ENCODE measurements around the gene ZNF488.

The ZNF488 gene

DNA sequence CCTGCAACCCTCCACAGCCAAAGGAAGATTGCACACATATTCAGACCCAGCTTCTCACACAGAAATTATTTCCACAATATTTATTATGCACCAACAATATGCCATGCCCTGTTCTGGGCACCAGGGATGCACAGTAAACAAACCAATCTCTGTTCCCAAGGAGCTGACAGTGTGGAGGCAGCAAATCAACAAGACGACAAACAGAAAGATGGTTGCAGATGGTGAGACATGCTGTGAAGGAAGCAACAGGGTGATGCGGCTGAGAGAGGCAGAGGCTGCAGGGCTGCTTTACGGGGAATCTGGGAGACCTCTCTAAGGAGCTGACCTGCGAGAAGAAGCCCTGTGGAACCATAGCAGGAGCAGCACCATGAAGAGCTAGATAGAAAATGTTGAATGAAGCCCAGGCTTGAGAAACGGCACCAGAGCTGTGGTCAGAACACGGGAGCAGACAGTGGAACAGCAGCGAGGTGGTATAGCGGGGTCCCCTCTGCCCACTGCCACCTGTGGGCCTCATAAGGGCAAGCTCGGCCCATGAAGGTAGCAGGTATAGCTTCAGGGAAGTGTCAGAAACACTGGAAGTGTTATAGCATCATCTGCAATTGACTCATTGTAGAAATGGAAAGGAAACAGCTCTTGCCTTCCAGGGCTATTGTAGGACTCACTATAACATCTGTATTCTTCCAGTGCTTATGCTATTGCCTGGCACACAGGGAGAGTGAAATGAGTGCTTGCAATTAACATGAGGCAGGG lies 18.5 kb downstream of the ZNF488 start:
- no peak overlapping the region for H3K4me3 ChIP-seq (replicated peaks; ENCODE audit: low read depth, low read length)
- TF ChIP-seq CTCF (IDR thresholded peaks at IDR 0.05; ENCODE audit: low read length, missing control alignments): no peak
- no peak for DNase-seq (ENCODE audit: low read depth)

- TF ChIP-seq CTCF (IDR thresholded peaks at IDR 0.05; ENCODE audit: low read length, missing control alignments): no peak
- H3K4me3 ChIP-seq (replicated peaks; ENCODE audit: low read depth, low read length): no peak overlapping the region
- DNase-seq (ENCODE audit: low read depth): no peak
Observed at GRCh38 chr10:47364911-47365310, 19.2 kb downstream of the ZNF488 start.

GRCh38 chr10:47364366-47364765 lies 19.7 kb downstream of the ZNF488 start:
- H3K4me3 ChIP-seq (replicated peaks; ENCODE audit: low read depth, low read length): no peak overlapping the region
- no peak for DNase-seq (ENCODE audit: low read depth)

DNA sequence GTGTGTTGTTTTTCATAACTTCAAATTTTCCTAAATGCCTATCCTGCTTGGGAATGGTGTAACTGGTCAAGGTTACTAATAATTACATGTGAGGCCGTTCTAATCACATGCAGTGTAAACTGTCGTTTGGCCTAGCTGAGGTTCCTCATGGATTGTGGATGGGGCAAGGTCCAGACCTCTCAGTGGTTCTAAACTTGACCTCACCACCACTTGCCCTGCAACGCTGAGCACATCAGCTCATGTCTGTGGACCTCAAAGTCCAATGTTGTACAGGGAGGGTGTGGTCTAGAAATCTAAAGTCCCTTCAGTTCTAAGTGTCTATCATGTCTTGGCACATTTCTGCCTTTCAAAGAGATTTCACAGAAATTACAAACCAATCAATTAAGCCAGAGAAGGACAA lies 20.3 kb downstream of the ZNF488 start:
- no peak overlapping the region for H3K4me3 ChIP-seq (replicated peaks; ENCODE audit: low read depth, low read length)
- DNase-seq (ENCODE audit: low read depth): no peak
- TF ChIP-seq CTCF (IDR thresholded peaks at IDR 0.05; ENCODE audit: low read length, missing control alignments): no peak

More at GRCh38 chr10:47364366-47364765, 19.7 kb downstream of the ZNF488 start:
- TF ChIP-seq CTCF (IDR thresholded peaks at IDR 0.05; ENCODE audit: low read length, missing control alignments): no peak

DNA sequence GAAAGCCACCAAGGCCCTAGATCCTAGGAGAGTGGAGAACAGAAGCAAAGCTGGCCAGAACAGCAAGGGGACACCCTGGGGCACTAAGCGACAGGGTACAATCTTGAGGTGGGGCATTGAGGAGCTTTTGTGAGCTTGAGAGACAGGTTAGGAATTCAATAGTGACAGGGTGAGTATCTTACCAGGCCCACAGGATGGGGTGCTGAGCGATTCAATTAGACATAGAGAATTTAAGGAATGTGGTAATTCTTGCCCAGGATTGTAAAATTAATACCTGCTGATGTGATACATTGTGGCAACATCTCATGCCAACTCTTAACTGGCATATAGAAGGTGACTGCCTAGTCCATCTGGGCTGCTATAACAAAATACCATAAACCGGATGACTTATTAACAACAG lies 21.9 kb downstream of the ZNF488 start:
- no peak overlapping the region for H3K4me3 ChIP-seq (replicated peaks; ENCODE audit: low read depth, low read length)
- TF ChIP-seq CTCF (IDR thresholded peaks at IDR 0.05; ENCODE audit: low read length, missing control alignments): no peak
- DNase-seq (ENCODE audit: low read depth): no peak

DNA sequence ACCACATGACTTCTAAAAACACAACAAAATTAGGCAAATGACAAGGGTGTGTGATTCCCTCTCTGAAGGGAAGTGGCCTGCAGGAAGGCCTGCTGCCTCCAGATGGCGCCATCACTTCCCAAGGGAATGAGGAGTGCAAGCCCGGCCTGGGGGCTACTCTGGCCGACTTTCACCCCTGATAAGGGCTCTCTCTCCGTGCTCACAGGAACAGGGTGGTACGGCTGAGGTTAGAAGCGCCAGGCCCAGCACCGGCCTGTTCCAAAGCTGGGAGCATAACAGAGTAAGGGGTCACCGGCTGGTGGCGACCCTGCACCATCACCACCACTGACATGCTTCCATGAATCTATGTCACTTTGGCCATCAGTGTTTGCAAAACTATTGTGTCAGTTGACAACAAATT lies 22.8 kb downstream of the ZNF488 start:
- peak; percentile 49 for DNase-seq (ENCODE audit: low read depth)
- peak; percentile 96 for TF ChIP-seq CTCF (IDR thresholded peaks at IDR 0.05; ENCODE audit: low read length, missing control alignments)

More for the DNA sequence above, 22.8 kb downstream of the ZNF488 start:
- no peak overlapping the region for H3K4me3 ChIP-seq (replicated peaks; ENCODE audit: low read depth, low read length)
